Lower lobe of right lung (tissue), 2 donors: ENCODE data around the gene SLC25A10. TPM values are rescaled to one million over a fixed set of nuclear protein-coding genes. Genes with fewer than 3 reads are reported as not detected.

Experiments used
- ATAC-seq, 2 donors: fragments of 200-7000 bp; cut with Tn5 transposase; one replicate each; pipeline ENCODE4 v1.9.1; 2020 to 2022; ENCODE audit warnings: mild to moderate bottlenecking in 2 of 2, moderate library complexity in 2 of 2
- DNase-seq: peaks from one replicate; pipeline ENCODE4 v3.0.0-alpha.2; 2020
- H3K27ac ChIP-seq: fragments of 200-600 bp; one replicate; pipeline ENCODE4 v1.8.0; 2022
- H3K27me3 ChIP-seq: fragments of 200-600 bp; one replicate; pipeline ENCODE4 v1.8.0; 2022; ENCODE audit warnings: low read depth
- H3K36me3 ChIP-seq: fragments of 200-600 bp; one replicate; pipeline ENCODE4 v1.8.0; 2022; ENCODE audit warnings: mild to moderate bottlenecking
- H3K4me1 ChIP-seq: fragments of 200-600 bp; one replicate; pipeline ENCODE4 v1.8.0; 2022
- H3K4me3 ChIP-seq: fragments of 200-600 bp; one replicate; pipeline ENCODE4 v1.8.0; 2022; ENCODE audit warnings: mild to moderate bottlenecking
- H3K9me3 ChIP-seq: fragments of 200-600 bp; one replicate; pipeline ENCODE4 v1.8.0; 2022
- intact Hi-C: fragments of 100-400 bp; cut with DNase I; formaldehyde crosslinking; loops from one replicate; pipeline ENCODE4 v1.11.0; 2022
- total RNA-seq: library from RNA; stranded (reverse); fragmentation: NEBNext Ultra II Directional; extraction: Animal tissue kit (Norgen Biotek cat#: 25700); gene quantifications from one replicate; pipeline ENCODE4 v1.2.1, GENCODE V29; 2021
- TF ChIP-seq, protein P1 (sequence below): fragments of 200-600 bp; IDR thresholded peaks from one replicate; pipeline ENCODE4 v1.8.0; 2022; ENCODE audit warnings: antibody characterized with exemption, mild to moderate bottlenecking
- donor health status: DM: no; HTN: yes; CAD: no; lungs with severe emphysema.

SLC25A10 gene
- total RNA-seq, 1 donor from 2014 or later, result 7.3 TPM

DNA sequence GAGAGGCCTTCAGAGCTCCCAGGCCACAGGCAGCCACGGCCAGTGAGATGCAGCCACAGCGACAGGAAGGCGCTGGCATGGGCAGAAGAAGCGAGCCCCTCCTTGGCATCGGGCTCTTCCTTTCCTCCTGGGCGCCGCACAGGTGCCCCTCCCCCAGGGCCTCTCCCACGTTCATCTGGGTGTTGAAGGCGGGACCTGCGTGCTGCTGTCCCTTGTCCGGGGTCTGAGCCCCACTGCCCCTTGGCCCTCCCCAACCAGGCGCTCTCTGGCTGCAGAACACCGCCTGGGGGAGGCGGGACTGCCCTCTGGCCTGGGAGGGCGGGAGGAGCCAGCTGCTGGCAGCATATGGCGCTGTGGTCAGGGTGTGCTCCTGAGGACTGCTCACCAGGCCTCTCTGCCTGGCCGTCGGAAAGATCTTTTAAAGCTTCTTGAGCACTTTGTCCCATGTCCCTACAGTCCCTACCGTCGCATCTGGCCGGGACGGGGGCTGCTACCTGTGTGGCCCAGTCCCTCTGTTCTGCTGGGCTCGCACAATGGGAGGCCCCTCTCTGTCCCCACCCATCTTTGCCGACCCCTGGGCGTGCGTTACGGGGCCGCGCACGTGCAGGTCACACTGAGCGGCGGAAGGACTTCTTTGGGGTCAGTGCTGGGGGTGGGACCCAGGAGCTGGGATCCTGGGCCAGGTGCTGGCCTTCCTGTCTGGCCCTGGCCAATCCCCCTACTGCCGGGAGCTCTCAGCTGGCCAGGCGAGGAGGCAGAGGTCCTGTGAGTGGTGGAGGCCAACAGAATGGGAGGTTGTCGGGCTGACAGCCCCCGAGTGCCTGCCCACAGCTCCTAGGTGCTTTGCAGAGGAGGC is 1.7 kb downstream of the SLC25A10 start:
- H3K9me3 ChIP-seq, result no peaks in the 10 kb centered on the region
- intact Hi-C loops, result no loop called here
- H3K36me3 ChIP-seq, result no peaks in the 10 kb centered on the region
- no peak overlapping the region for H3K27ac ChIP-seq
- no peak for DNase-seq
- no peaks in the 10 kb centered on the region for H3K27me3 ChIP-seq
- peaks cover 33% of the 10 kb centered on the region for H3K4me1 ChIP-seq
- ATAC-seq, result no peak
- TF ChIP-seq, protein P1, sequence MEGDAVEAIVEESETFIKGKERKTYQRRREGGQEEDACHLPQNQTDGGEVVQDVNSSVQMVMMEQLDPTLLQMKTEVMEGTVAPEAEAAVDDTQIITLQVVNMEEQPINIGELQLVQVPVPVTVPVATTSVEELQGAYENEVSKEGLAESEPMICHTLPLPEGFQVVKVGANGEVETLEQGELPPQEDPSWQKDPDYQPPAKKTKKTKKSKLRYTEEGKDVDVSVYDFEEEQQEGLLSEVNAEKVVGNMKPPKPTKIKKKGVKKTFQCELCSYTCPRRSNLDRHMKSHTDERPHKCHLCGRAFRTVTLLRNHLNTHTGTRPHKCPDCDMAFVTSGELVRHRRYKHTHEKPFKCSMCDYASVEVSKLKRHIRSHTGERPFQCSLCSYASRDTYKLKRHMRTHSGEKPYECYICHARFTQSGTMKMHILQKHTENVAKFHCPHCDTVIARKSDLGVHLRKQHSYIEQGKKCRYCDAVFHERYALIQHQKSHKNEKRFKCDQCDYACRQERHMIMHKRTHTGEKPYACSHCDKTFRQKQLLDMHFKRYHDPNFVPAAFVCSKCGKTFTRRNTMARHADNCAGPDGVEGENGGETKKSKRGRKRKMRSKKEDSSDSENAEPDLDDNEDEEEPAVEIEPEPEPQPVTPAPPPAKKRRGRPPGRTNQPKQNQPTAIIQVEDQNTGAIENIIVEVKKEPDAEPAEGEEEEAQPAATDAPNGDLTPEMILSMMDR, result no peak
- H3K4me3 ChIP-seq, result peak overlapping the region; percentile 86

DNA sequence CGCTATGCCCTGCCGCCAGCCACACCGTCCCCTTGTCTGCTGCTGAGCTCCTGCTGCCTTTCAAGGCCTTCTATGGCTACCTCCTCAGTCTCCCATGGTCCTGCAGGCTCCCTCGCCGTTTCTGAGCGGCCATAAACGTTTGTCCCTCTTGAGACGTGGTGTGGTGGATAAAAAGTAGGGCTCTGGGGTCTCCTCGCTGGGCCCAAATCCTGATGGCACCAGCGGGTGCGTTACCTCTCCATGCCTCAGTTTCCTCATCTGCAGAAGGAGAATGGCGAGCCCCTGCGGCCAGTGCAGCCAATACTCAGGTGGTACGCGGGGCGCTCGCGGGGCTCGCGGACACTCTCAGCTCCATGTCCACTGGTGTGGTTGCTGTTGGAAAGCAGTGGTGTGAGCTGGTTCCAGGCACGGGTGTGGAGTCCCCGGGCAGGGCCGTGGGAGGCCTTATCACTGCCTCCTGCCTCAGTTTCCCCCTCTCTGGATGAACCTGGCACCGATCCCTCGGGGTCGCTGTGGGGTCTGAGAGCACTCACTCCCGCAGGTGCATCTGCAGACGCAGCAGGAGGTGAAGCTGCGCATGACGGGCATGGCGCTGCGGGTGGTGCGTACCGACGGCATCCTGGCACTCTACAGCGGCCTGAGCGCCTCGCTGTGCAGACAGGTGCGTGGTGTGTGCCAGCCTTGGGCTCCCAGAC is 2.5 kb downstream of the SLC25A10 start:
- Histone ChIP-seq H3K36me3 (no peaks in the 10 kb centered on the region), H3K9me3 (no peaks in the 10 kb centered on the region), H3K4me1 (peaks cover 33% of the 10 kb centered on the region), H3K4me3 (no peak overlapping the region), H3K27me3 (no peaks in the 10 kb centered on the region), H3K27ac (no peak overlapping the region)
- TF ChIP-seq, protein P1, result no peak
- ATAC-seq (no peak), DNase-seq (no peak)
- intact Hi-C loops, result no loop called here

DNA sequence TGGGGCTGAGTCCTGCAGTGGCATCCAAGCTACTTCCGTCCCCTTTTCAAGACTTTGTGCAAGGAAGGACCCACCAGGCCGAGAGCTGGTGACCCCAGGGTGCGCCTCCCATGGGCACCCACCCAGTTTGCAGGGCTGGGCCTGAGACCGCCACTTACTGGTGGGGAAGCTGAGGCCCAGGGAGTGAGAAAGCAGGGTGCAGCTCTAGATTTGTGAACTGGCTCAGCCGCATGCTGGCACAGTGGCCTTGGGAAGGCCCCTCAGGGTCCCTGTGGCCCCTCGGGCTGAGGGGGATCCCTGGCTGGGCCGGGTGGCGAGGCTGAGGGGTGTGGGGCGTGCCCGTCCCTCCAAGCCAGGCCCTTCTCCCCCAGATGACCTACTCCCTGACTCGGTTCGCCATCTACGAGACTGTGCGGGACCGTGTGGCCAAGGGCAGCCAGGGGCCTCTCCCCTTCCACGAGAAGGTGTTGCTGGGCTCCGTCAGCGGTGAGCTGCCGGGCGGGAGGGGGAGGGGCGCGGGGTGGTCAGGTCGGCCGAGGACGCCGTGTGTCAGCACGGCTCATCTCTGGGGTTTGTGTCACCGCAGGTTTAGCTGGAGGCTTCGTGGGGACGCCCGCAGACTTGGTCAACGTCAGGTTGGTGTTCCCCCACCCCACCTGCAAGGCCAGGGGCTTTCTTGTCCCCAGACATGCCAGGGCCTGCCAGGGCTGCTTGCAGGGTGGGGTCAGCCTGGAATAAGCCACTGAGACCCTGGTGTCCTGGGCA is 3.2 kb downstream of the SLC25A10 start:
- H3K9me3 ChIP-seq, result no peaks in the 10 kb centered on the region
- no peak overlapping the region for H3K4me3 ChIP-seq
- no peaks in the 10 kb centered on the region for H3K27me3 ChIP-seq
- H3K27ac ChIP-seq, result no peak overlapping the region
- ATAC-seq (no peak), DNase-seq (no peak)
- TF ChIP-seq, protein P1, result no peak
- no peaks in the 10 kb centered on the region for H3K36me3 ChIP-seq
- intact Hi-C loops, result no loop called here
- peaks cover 31% of the 10 kb centered on the region for H3K4me1 ChIP-seq

DNA sequence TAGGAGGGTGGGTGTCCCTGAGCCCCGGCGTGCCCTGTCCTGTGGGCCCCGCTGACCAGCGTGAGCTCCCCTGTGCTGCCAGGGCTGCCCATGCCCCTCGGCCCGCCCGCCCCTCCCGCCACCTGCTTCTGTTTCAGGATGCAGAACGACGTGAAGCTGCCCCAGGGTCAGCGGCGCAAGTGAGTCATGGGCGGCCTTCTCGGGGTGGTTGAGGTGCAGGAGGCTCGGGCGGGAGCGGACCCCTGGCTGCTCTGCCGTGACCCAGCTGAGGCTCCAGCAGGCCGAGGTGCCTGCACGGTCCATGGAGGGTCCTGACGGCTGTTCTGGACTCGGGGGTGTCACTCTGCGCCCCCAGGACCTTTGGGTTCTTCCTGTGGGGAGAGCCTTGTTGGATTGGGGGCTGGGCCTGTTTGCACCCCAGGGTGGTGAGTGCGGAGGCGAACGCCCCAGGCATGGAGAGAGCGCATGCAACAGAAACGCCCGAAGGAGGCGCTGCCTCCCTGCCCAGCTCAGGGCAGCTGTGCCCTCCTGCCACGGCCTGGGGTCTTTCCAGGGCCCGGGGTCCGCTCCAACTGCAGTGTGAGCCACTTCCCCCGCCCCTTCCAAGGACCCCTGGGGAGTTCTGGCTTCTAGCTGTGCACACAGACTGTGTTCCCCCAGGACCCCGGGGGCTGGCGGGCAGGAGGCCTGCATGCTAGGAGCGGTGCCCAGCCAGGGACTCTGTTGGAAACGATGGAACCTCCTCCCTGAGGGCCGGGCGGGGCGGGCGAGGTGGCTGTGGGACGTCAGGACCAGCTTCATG is 4.0 kb downstream of the SLC25A10 start:
- no peaks in the 10 kb centered on the region for H3K36me3 ChIP-seq
- H3K27ac ChIP-seq, result no peak overlapping the region
- H3K4me1 ChIP-seq, result peaks cover 23% of the 10 kb centered on the region
- H3K27me3 ChIP-seq, result no peaks in the 10 kb centered on the region
- ATAC-seq (no peak), DNase-seq (peak; percentile 37)
- H3K4me3 ChIP-seq, result no peak overlapping the region
- H3K9me3 ChIP-seq, result no peaks in the 10 kb centered on the region
- TF ChIP-seq, protein P1, result no peak
- intact Hi-C loops, result no loop called here

DNA sequence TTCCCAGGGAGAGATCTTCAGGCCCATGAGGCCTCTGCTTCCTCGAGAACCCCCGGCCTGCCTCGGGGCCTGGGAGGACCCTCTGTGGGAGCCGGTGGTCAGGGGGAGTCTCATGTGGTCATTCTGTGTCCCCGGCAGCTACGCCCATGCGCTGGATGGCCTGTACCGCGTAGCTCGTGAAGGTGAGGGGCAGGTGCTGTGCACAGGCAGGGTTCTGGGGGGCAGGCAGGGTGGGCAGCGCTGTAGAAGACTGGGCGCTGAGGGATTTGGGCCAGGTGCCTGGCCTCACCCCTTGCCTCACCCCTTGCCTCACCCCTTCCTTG is 4.6 kb downstream of the SLC25A10 start:
- DNase-seq, result peak; percentile 37
- no peaks in the 10 kb centered on the region for H3K36me3 ChIP-seq
- no peak for ATAC-seq
- TF ChIP-seq, protein P1, result no peak
- H3K27me3 ChIP-seq, result no peaks in the 10 kb centered on the region
- no peaks in the 10 kb centered on the region for H3K9me3 ChIP-seq
- peaks cover 18% of the 10 kb centered on the region for H3K4me1 ChIP-seq
- no peak overlapping the region for H3K4me3 ChIP-seq
- H3K27ac ChIP-seq, result no peak overlapping the region
- intact Hi-C loops, result no loop called here
